Measurements from ENCODE around the gene TNS3. TPM values are rescaled to one million over a fixed set of nuclear protein-coding genes. Genes with fewer than 3 reads are reported as not detected.
A peak's percentile ranks its signal among the peaks of the same experiment; 100 is the strongest.

The TNS3 gene
- total RNA-seq, 1 donor from 2014 or later, result 174 TPM

DNA sequence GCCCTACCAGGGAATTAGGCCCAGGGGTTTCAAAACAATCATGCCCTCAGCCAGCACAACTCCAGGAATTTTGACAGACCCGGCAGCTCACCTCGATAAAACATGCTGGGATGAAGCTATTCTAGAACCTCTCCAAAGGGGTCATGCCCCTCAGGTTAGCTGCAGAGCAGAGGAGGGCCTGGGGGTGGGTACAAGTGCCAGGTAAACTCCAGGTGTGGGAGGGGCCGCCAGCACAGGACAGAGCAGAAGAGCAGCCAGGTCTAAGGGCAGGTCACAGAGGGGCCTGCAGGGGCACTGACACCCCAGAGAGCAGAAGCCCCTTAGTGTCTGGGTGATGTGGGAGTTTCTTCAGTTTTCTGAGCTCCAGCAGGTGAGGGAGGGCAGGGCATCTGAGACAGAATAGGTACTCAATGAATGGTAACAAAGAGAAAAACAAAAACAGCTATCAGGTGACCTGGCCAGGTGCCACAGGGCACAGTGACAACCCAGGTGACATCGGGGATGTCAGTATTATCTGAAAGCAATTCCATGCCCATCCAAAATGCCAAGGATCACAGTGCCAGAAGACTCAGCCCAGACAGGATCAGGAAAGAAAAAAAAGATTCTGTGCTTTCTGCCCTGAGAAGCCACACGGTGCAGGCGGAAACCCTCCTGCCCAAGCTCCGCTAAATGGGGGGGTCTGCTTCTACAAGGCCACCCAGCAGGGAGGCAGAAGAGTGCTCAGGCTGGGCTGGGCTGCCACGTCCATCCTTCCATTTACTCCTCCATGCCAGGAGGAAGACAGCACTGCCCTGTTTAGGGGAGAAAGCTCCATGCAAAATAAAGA, 104.5 kb downstream of the TNS3 start:
- no peak for DNase-seq
- TF ChIP-seq, protein P1, sequence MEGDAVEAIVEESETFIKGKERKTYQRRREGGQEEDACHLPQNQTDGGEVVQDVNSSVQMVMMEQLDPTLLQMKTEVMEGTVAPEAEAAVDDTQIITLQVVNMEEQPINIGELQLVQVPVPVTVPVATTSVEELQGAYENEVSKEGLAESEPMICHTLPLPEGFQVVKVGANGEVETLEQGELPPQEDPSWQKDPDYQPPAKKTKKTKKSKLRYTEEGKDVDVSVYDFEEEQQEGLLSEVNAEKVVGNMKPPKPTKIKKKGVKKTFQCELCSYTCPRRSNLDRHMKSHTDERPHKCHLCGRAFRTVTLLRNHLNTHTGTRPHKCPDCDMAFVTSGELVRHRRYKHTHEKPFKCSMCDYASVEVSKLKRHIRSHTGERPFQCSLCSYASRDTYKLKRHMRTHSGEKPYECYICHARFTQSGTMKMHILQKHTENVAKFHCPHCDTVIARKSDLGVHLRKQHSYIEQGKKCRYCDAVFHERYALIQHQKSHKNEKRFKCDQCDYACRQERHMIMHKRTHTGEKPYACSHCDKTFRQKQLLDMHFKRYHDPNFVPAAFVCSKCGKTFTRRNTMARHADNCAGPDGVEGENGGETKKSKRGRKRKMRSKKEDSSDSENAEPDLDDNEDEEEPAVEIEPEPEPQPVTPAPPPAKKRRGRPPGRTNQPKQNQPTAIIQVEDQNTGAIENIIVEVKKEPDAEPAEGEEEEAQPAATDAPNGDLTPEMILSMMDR (IDR thresholded peaks at IDR 0.05), result no peak

DNA sequence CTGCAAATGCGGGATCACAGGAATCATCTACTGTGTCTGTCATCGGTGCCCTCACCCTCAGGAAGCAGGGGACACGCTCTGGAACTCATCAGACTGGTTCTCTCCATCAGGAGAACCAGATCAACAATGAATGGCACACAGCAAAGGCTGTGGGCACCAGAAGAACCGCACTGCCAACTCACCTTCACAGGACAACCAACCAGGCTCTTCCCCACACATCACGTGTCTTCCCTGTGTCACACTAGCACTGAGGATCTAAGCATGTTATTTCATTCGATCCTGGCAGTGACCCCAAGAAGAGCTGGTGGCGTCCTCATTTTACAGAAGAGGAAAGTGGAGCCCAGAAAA, 106.1 kb downstream of the TNS3 start:
- Histone ChIP-seq H3K4me1 (peaks cover 61% of the 10 kb centered on the region), H3K27ac (peak overlapping the region; percentile 79), H3K27me3 (ENCODE audit: low read depth) (no peaks in the 10 kb centered on the region), H3K36me3 (peaks cover under 1% of the 10 kb centered on the region), H3K9me3 (no peaks in the 10 kb centered on the region), H3K4me3 (no peak overlapping the region)
- intact Hi-C loops (cut with DNase I), result no loop called here
- no peak for ATAC-seq
- DNase-seq, result no peak
- TF ChIP-seq, protein P1 (IDR thresholded peaks at IDR 0.05), result no peak

More for the DNA sequence above, 104.5 kb downstream of the TNS3 start:
- peaks cover 77% of the 10 kb centered on the region for H3K4me1 ChIP-seq
- H3K36me3 ChIP-seq, result no peaks in the 10 kb centered on the region
- intact Hi-C loops (cut with DNase I), result no loop called here
- no peak for ATAC-seq
- H3K4me3 ChIP-seq, result no peak overlapping the region
- no peaks in the 10 kb centered on the region for H3K27me3 ChIP-seq (ENCODE audit: low read depth)
- no peaks in the 10 kb centered on the region for H3K9me3 ChIP-seq
- no peak overlapping the region for H3K27ac ChIP-seq

DNA sequence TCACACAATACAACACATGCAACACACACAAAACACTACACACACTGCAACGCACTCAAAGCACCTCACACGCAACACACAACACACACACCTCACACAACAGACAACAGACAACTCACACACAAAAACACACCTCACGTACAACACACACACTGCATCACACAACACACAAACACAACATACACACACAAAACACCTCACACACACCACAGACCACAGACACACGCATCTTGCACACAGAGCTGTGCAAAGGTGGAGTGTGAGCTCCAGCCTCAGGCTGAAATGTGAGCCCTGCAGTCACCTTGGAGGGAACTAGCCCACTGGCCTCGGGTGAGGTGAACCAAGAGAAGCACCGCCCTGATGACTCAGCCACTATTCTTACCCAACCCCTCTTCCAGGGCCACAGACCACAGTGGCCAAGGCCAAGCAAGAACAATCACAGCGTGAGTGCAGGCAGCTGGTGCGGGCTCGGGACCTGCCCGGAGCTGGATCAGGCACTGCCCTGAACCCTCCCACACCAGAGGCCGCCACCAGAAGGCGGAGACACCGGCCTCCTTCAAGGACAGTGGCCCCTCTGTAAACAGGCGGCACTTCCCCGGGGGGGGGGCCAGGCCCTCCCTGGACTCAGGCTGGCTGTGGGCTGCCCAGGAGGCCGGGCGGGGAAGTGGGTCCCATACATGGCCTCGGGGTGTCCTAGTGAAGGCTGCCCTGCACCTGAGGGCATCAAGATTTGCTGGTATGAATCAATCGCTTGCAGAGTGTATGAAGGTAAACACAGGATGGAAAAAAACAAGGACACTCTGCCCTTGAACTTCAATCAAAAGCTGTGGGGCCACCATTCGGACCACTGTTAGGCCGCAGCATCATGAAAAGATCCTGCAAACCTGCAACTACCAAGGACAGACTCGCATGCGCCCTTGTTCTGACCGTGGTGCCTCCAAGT, 106.7 kb downstream of the TNS3 start:
- TF ChIP-seq, protein P1 (IDR thresholded peaks at IDR 0.05), result peak; percentile 22
- H3K4me3 ChIP-seq, result no peak overlapping the region
- peaks cover 5% of the 10 kb centered on the region for H3K36me3 ChIP-seq
- H3K27me3 ChIP-seq (ENCODE audit: low read depth), result no peaks in the 10 kb centered on the region
- DNase-seq (peak; percentile 95), ATAC-seq (peak; percentile 91 to 95)
- H3K27ac ChIP-seq, result peak overlapping the region; percentile 79
- no peaks in the 10 kb centered on the region for H3K9me3 ChIP-seq
- intact Hi-C loops (cut with DNase I), result no loop called here
- H3K4me1 ChIP-seq, result peaks cover 55% of the 10 kb centered on the region

DNA sequence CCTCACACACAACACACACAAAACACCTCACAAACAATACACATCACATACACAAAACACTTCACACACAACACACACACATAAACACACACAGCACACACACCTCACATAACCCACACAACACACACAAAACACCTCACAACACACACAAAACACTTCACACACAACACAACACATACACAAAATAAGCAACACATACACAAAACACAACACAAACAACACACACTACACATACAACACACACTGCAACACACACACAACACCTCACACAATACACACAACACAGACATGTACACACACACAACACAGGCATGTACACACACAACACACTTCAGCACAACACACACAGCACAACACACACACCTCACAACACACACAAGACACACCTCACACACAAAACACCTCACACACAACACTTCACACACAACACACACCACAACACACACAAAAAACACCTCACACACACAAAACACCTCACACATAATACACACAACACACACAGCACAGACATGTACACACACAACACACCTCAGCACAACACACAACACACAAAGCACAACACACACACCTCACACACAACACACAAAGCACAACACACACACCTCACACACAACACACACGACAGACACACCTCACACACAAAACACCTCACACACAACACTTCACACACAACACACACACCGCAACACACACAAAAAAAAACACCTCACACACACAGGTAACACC, 107.5 kb downstream of the TNS3 start:
- TF ChIP-seq, protein P1 (IDR thresholded peaks at IDR 0.05), result no peak
- no peaks in the 10 kb centered on the region for H3K27me3 ChIP-seq (ENCODE audit: low read depth)
- peaks cover 5% of the 10 kb centered on the region for H3K36me3 ChIP-seq
- H3K4me3 ChIP-seq, result no peak overlapping the region
- H3K27ac ChIP-seq, result peak overlapping the region; percentile 79
- ATAC-seq (no peak), DNase-seq (no peak)
- intact Hi-C loops (cut with DNase I), result no loop called here
- peaks cover 46% of the 10 kb centered on the region for H3K4me1 ChIP-seq
- no peaks in the 10 kb centered on the region for H3K9me3 ChIP-seq
